Caco-2 (cell line): Measurements from ENCODE around the gene SMURF2. TPM values are rescaled to one million over a fixed set of nuclear protein-coding genes. Genes with fewer than 3 reads are reported as not detected.

ENCODE experiments used
- BruUV-seq: library from RNA; stranded (reverse); fragments of 400-500 nt; replicated peaks from 2 replicates; lab custom pipeline; 2021; lab: Mats Ljungman, UMichigan
- CTCF ChIA-PET: fragments of 300-600 bp; sonication (Branson Sonifier 250); formaldehyde crosslinking; loops from one replicate; lab custom pipeline; 2022; ENCODE audit warnings: antibody characterized with exemption; lab: Charles Lee
- POLR2A ChIA-PET: fragments of 300-600 bp; sonication (Branson Sonifier 250); formaldehyde crosslinking; loops from one replicate; lab custom pipeline; 2022; ENCODE audit warnings: antibody characterized with exemption; lab: Charles Lee
- DNase-seq, 2 experiments: peaks; one replicate each; pipeline versions ENCODE4 v3.0.0 to v3.0.0-alpha.2; 2020 to 2022
- H3K27me3 ChIP-seq: replicated peaks from 2 replicates; pipeline ENCODE4 v1.6.0; 2011; ENCODE audit warnings: low read length; ENCODE audit not compliant: control insufficient read depth, insufficient read depth
- H3K36me3 ChIP-seq: 2 replicates; pipeline ENCODE4 v1.5.1; 2011; ENCODE audit warnings: low read length; ENCODE audit not compliant: control insufficient read depth, insufficient read depth
- H3K4me1 ChIP-seq: fragments of 250-450 bp; sonication (Bioruptor Pico); 2 replicates; pipeline ENCODE4 v1.5.1; 2020; ENCODE audit warnings: mild to moderate bottlenecking
- H3K4me3 ChIP-seq: 2 replicates; pipeline ENCODE4 v1.5.1; 2011; ENCODE audit warnings: low read depth, mild to moderate bottlenecking, control low read depth, low read length
- H3K9me3 ChIP-seq: fragments of 250-450 bp; sonication (Bioruptor Pico); 2 replicates; pipeline ENCODE4 v1.5.1; 2020; ENCODE audit warnings: mild to moderate bottlenecking, moderate library complexity
- H3K27ac Mint-ChIP-seq: one replicate; pipeline ENCODE4 v1.8.0; 2022; ENCODE audit warnings: mixed read lengths; ENCODE audit not compliant: unreplicated experiment
- H3K27me3 Mint-ChIP-seq: one replicate; pipeline ENCODE4 v1.8.0; 2022; ENCODE audit warnings: mixed read lengths; ENCODE audit not compliant: insufficient read depth, unreplicated experiment
- H3K36me3 Mint-ChIP-seq: one replicate; pipeline ENCODE4 v1.8.0; 2022; ENCODE audit warnings: mild to moderate bottlenecking, mixed read lengths; ENCODE audit not compliant: insufficient read depth, unreplicated experiment
- H3K4me1 Mint-ChIP-seq: one replicate; pipeline ENCODE4 v1.8.0; 2022; ENCODE audit warnings: low read depth, mixed read lengths; ENCODE audit not compliant: unreplicated experiment
- H3K4me3 Mint-ChIP-seq: one replicate; pipeline ENCODE4 v1.8.0; 2022; ENCODE audit warnings: mild to moderate bottlenecking, moderate library complexity, mixed read lengths; ENCODE audit not compliant: unreplicated experiment
- H3K9me3 Mint-ChIP-seq: one replicate; pipeline ENCODE4 v1.8.0; 2022; ENCODE audit warnings: mixed read lengths; ENCODE audit not compliant: unreplicated experiment
- CTCF ChIP-seq, 2 experiments: fragments of 200-600 bp in 1 of 2; IDR thresholded peaks; 1 replicate in 1 of 2; 2 replicates in 1 of 2; pipeline versions ENCODE4 v1.5.1 to v1.8.0; 2011 to 2022; ENCODE audit warnings: antibody characterized with exemption in 1 of 2, control low read depth in 1 of 2, inconsistent platforms in 1 of 2, low read depth in 1 of 2, low read length in 1 of 2, mild to moderate bottlenecking in 1 of 2, moderate library complexity in 1 of 2; ENCODE audit not compliant: insufficient read depth in 1 of 2, severe bottlenecking in 1 of 2, unreplicated experiment in 1 of 2
- intact Hi-C: fragments of 100-400 bp; cut with micrococcal nuclease; formaldehyde crosslinking; loops from one replicate; pipeline ENCODE4 v1.10.0; 2022; ENCODE audit not compliant: unreplicated experiment
- total RNA-seq: library from RNA; stranded (reverse); gene quantifications from 2 replicates; pipeline ENCODE4 v1.2.3, GENCODE V29; 2022

SMURF2 gene
- total RNA-seq, 1 experiment from 2014 or later, result 26.9 TPM

GRCh38 chr17:64638552-64639203 lies 23.4 kb downstream of the SMURF2 start:
- TF ChIP-seq CTCF (IDR thresholded peaks at IDR 0.05; ENCODE audit: insufficient read depth in 1 of 2, low read depth in 1 of 2, low read length in 1 of 2, severe bottlenecking in 1 of 2, unreplicated experiment in 1 of 2), result no peak
- Mint-ChIP-seq H3K4me1 (no peaks in the 10 kb centered on the region), H3K36me3 (peaks cover 6% of the 10 kb centered on the region), H3K4me3 (no peak overlapping the region), H3K9me3 (no peaks in the 10 kb centered on the region), H3K27ac (no peak overlapping the region), H3K27me3 (no peaks in the 10 kb centered on the region)
- Histone ChIP-seq H3K4me1 (peaks cover 5% of the 10 kb centered on the region; the same call in 1 of the 2 replicates), H3K9me3 (no peaks in the 10 kb centered on the region), H3K27me3 (no peaks in the 10 kb centered on the region), H3K36me3 (no peaks in the 10 kb centered on the region), H3K4me3 (no peak overlapping the region)
- no peak for DNase-seq
- no TSS peak for BruUV-seq
- intact Hi-C loops, result no loop called here
- CTCF ChIA-PET, result interaction anchor here (0.7 kb wide), 1 partner anchor 219 kb away, joined by 3 read pairs; no protein-coding TSS in a partner anchor
- POLR2A ChIA-PET, result no interaction called here

GRCh38 chr17:64635647-64636305 lies 26.3 kb downstream of the SMURF2 start:
- no peak overlapping the region for H3K4me3 ChIP-seq
- POLR2A ChIA-PET, result no interaction called here
- BruUV-seq, result no TSS peak
- H3K27me3 ChIP-seq, result no peaks in the 10 kb centered on the region
- no peaks in the 10 kb centered on the region for H3K9me3 Mint-ChIP-seq
- H3K36me3 Mint-ChIP-seq, result no peaks in the 10 kb centered on the region
- no peak for DNase-seq
- intact Hi-C loops, result no loop called here
- no peaks in the 10 kb centered on the region for H3K9me3 ChIP-seq
- H3K4me3 Mint-ChIP-seq, result no peak overlapping the region
- H3K27me3 Mint-ChIP-seq, result no peaks in the 10 kb centered on the region
- peaks cover 17% of the 10 kb centered on the region for H3K4me1 Mint-ChIP-seq
- no peak for TF ChIP-seq CTCF (IDR thresholded peaks at IDR 0.05; ENCODE audit: insufficient read depth in 1 of 2, low read depth in 1 of 2, low read length in 1 of 2, severe bottlenecking in 1 of 2, unreplicated experiment in 1 of 2)
- H3K36me3 ChIP-seq, result no peaks in the 10 kb centered on the region
- CTCF ChIA-PET, result no interaction called here
- peaks cover under 1% of the 10 kb centered on the region; the same call in 1 of the 2 replicates for H3K4me1 ChIP-seq
- no peak overlapping the region for H3K27ac Mint-ChIP-seq

GRCh38 chr17:64634218-64634617 lies 27.9 kb downstream of the SMURF2 start:
- Histone ChIP-seq H3K9me3 (no peaks in the 10 kb centered on the region), H3K4me3 (no peak overlapping the region), H3K27me3 (no peaks in the 10 kb centered on the region), H3K4me1 (peaks cover 4% of the 10 kb centered on the region; the same call in 1 of the 2 replicates), H3K36me3 (no peaks in the 10 kb centered on the region)
- H3K4me1 Mint-ChIP-seq, result peaks cover 19% of the 10 kb centered on the region
- CTCF ChIA-PET, result no interaction called here
- BruUV-seq, result no TSS peak
- H3K27ac Mint-ChIP-seq, result no peak overlapping the region
- intact Hi-C loops, result no loop called here
- no peak for TF ChIP-seq CTCF (IDR thresholded peaks at IDR 0.05; ENCODE audit: insufficient read depth in 1 of 2, low read depth in 1 of 2, low read length in 1 of 2, severe bottlenecking in 1 of 2, unreplicated experiment in 1 of 2)
- no peaks in the 10 kb centered on the region for H3K27me3 Mint-ChIP-seq
- POLR2A ChIA-PET, result interaction anchor here (0.7 kb wide), 1 partner anchor 146 kb away, joined by 30 read pairs; no protein-coding TSS in a partner anchor
- no peak overlapping the region for H3K4me3 Mint-ChIP-seq
- no peaks in the 10 kb centered on the region for H3K36me3 Mint-ChIP-seq
- no peaks in the 10 kb centered on the region for H3K9me3 Mint-ChIP-seq
- no peak for DNase-seq
